HFF-Myc (cell line): ENCODE data around the gene OGG1.

Experiments used
- DNase-seq: peaks from one replicate; pipeline ENCODE4 v3.0.0-alpha.2; 2011; ENCODE audit warnings: low read depth; ENCODE audit errors: extremely low read depth
- H3K4me3 ChIP-seq: replicated peaks from 2 replicates; pipeline ENCODE4 v1.5.1; 2011; ENCODE audit warnings: low read depth, mild to moderate bottlenecking, control low read depth, low read length
- CTCF ChIP-seq: IDR thresholded peaks from 2 replicates; pipeline ENCODE4 v1.5.1; 2012; ENCODE audit warnings: mild to moderate bottlenecking, low read depth, low read length, control low read depth; ENCODE audit errors: missing control alignments

Gene OGG1

GRCh38 chr3:9732740-9733115 lies 17.0 kb upstream of the OGG1 start:
- no peak for DNase-seq
- no peak for TF ChIP-seq CTCF
- H3K4me3 ChIP-seq, result peak overlapping the region; percentile 95

GRCh38 chr3:9736831-9737230 lies 12.9 kb upstream of the OGG1 start:
- no peak for TF ChIP-seq CTCF
- DNase-seq, result no peak
- no peak overlapping the region for H3K4me3 ChIP-seq

- DNase-seq, result no peak
- TF ChIP-seq CTCF, result no peak
- no peak overlapping the region for H3K4me3 ChIP-seq
Measured at GRCh38 chr3:9739181-9739580, 10.6 kb upstream of the OGG1 start.

- DNase-seq, result no peak
- no peak for TF ChIP-seq CTCF
Measured at GRCh38 chr3:9742560-9742959, 7.2 kb upstream of the OGG1 start.

GRCh38 chr3:9743548-9743947 lies 6.2 kb upstream of the OGG1 start:
- no peak for TF ChIP-seq CTCF
- no peak for DNase-seq
- H3K4me3 ChIP-seq, result no peak overlapping the region

More at GRCh38 chr3:9742560-9742959, 7.2 kb upstream of the OGG1 start:
- H3K4me3 ChIP-seq, result no peak overlapping the region

- DNase-seq, result no peak
- no peak for TF ChIP-seq CTCF
- H3K4me3 ChIP-seq, result no peak overlapping the region
Measured at GRCh38 chr3:9744162-9744561, 5.6 kb upstream of the OGG1 start.

- no peak for TF ChIP-seq CTCF
- no peak for DNase-seq
- H3K4me3 ChIP-seq, result no peak overlapping the region
Measured at GRCh38 chr3:9745521-9745920, 4.2 kb upstream of the OGG1 start.
